ENCODE measurements around the gene NDRG2. TPM values are rescaled to one million over a fixed set of nuclear protein-coding genes. Genes with fewer than 3 reads are reported as not detected.

NDRG2 gene
- total and polyA plus RNA-seq, 7 donors = 328 to 2,087 (median 762) TPM

- Histone ChIP-seq H3K4me3 (peak overlapping the region; percentile 75), H3K27ac (peak overlapping the region; percentile 53), H3K9me3 (no peaks in the 10 kb centered on the region), H3K4me1 (peaks cover 4% of the 10 kb centered on the region), H3K27me3 (ENCODE audit: insufficient read depth in 3 of 3, low read length in 2 of 3) (peaks cover 0 to 6% (median 2%) of the 10 kb centered on the region in 3 donors), H3K36me3 (ENCODE audit: insufficient read depth in 1 of 2, low read depth in 1 of 2) (no peaks in the 10 kb centered on the region)
- ATAC-seq (peak; percentile 97 to 99 (median 98)), DNase-seq (peak; percentile 83 to 91)
- WGBS, 3 donors = 0 to 1% (median 1%) methylated on average over 41 to 47 of the region's 47 CpGs
- intact Hi-C loops (cut with DNase I) = loop anchor here (2.0 to 10.0 kb wide), 3 partner anchors 112 to 356 kb away; no protein-coding TSS in a partner anchor
- peak; percentile 85 for TF ChIP-seq CTCF (IDR thresholded peaks at IDR 0.05)
Measured at GRCh38 chr14:20970983-20971704, 53.7 kb downstream of the NDRG2 start.

- WGBS, 3 donors = 16 to 27% (median 23%) methylated on average over 10 of the region's 10 CpGs
- H3K27me3 ChIP-seq (ENCODE audit: insufficient read depth in 3 of 3, low read length in 2 of 3) = peaks cover 0 to 6% (median 2%) of the 10 kb centered on the region in 3 donors
- H3K9me3 ChIP-seq = no peaks in the 10 kb centered on the region
- peak overlapping the region; percentile 75 for H3K4me3 ChIP-seq
- ATAC-seq = peak in 3 of 4 donors; percentile 6 to 25 (median 7)
- no peaks in the 10 kb centered on the region for H3K36me3 ChIP-seq (ENCODE audit: insufficient read depth in 1 of 2, low read depth in 1 of 2)
- DNase-seq = no peak
- no peak for TF ChIP-seq CTCF (IDR thresholded peaks at IDR 0.05)
- peaks cover 4% of the 10 kb centered on the region for H3K4me1 ChIP-seq
- intact Hi-C loops (cut with DNase I) = loop anchor here (2.0 to 10.0 kb wide), 3 partner anchors 112 to 356 kb away; no protein-coding TSS in a partner anchor
- H3K27ac ChIP-seq = no peak overlapping the region
Measured at GRCh38 chr14:20970647-20970982, 54.2 kb downstream of the NDRG2 start.

GRCh38 chr14:20969336-20969735, 55.5 kb downstream of the NDRG2 start:
- ATAC-seq (no peak), DNase-seq (no peak)
- H3K27ac ChIP-seq = no peak overlapping the region
- no peak for TF ChIP-seq CTCF (IDR thresholded peaks at IDR 0.05)
- no peaks in the 10 kb centered on the region for H3K36me3 ChIP-seq (ENCODE audit: insufficient read depth in 1 of 2, low read depth in 1 of 2)
- H3K4me3 ChIP-seq = no peak overlapping the region
- peaks cover 4% of the 10 kb centered on the region for H3K4me1 ChIP-seq
- no peaks in the 10 kb centered on the region for H3K9me3 ChIP-seq
- WGBS, 3 donors = 87 to 92% (median 87%) methylated on average over 3 of the region's 3 CpGs
- intact Hi-C loops (cut with DNase I) = loop anchor here (10.0 kb wide), 2 partner anchors 115 to 275 kb away; no protein-coding TSS in a partner anchor
- H3K27me3 ChIP-seq (ENCODE audit: insufficient read depth in 3 of 3, low read length in 2 of 3) = peaks cover 0 to 16% (median 2%) of the 10 kb centered on the region in 3 donors

Other genes with a start within 250 kb of the NDRG2 start
- 1 to 10 TPM; 1.5 to 4.3 (median 2.4) TPM for gene RNASE6, start 243.8 kb downstream of the NDRG2 start, total RNA-seq
- gene RNASE6, start 243.8 kb downstream of the NDRG2 start, polyA plus RNA-seq = 1 to 10 TPM; 1.1 to 3.1 (median 1.2) TPM
- 100 to 1,000 TPM in 2 of 4 donors, 10 to 100 TPM in 2; 94.4 to 192 (median 139) TPM for gene RNASE1, start 222.2 kb downstream of the NDRG2 start, total RNA-seq
- 100 to 1,000 TPM in 2 of 3 donors, 10 to 100 TPM in 1; 80.2 to 117 (median 111) TPM for gene RNASE1, start 222.2 kb downstream of the NDRG2 start, polyA plus RNA-seq
- gene RNASE3, start 133.7 kb downstream of the NDRG2 start, total RNA-seq = not detected
- under 1 TPM in 2 of 3 donors, not detected in 1; 0.05 to 0.51 TPM for gene RNASE3, start 133.7 kb downstream of the NDRG2 start, polyA plus RNA-seq
- 1 to 10 TPM in 1 of 4 donors, under 1 TPM in 2, not detected in 1; 0.78 to 1.1 (median 0.90) TPM for gene RNASE2, start 69.6 kb downstream of the NDRG2 start, total RNA-seq
- 1 to 10 TPM in 2 of 3 donors, under 1 TPM in 1; 0.38 to 1.8 (median 1.1) TPM for gene RNASE2, start 69.6 kb downstream of the NDRG2 start, polyA plus RNA-seq
- gene METTL17, start 35.1 kb downstream of the NDRG2 start, total RNA-seq = 10 to 100 TPM; 24.6 to 38.0 (median 29.3) TPM
- 10 to 100 TPM; 38.6 to 55.7 (median 50.7) TPM for gene METTL17, start 35.1 kb downstream of the NDRG2 start, polyA plus RNA-seq
- gene SLC39A2, start 25.8 kb downstream of the NDRG2 start, total RNA-seq = not detected
- under 1 TPM in 1 of 3 donors, not detected in 2; 0.04 TPM for gene SLC39A2, start 25.8 kb downstream of the NDRG2 start, polyA plus RNA-seq
- 1 to 10 TPM in 3 of 4 donors, under 1 TPM in 1; 0.90 to 3.2 (median 2.5) TPM for gene TPPP2, start 5.2 kb upstream of the NDRG2 start, total RNA-seq
- 1 to 10 TPM in 2 of 3 donors, not detected in 1; 1.3 to 2.0 TPM for gene TPPP2, start 5.2 kb upstream of the NDRG2 start, polyA plus RNA-seq
- gene RNASE13, start 9.7 kb upstream of the NDRG2 start, total RNA-seq = not detected
- under 1 TPM in 1 of 3 donors, not detected in 2; 0.05 TPM for gene RNASE13, start 9.7 kb upstream of the NDRG2 start, polyA plus RNA-seq
- under 1 TPM; 0.15 to 0.43 (median 0.28) TPM for gene RNASE7, start 17.3 kb upstream of the NDRG2 start, total RNA-seq
- gene RNASE7, start 17.3 kb upstream of the NDRG2 start, polyA plus RNA-seq = 1 to 10 TPM in 1 of 3 donors, under 1 TPM in 1, not detected in 1; 0.73 to 1.9 TPM
- gene RNASE8, start 32.8 kb upstream of the NDRG2 start, total RNA-seq = not detected
- gene RNASE8, start 32.8 kb upstream of the NDRG2 start, polyA plus RNA-seq = not detected
- gene ARHGEF40, start 45.2 kb upstream of the NDRG2 start, total RNA-seq = 10 to 100 TPM in 3 of 4 donors, 1 to 10 TPM in 1; 9.8 to 18.7 (median 12.6) TPM
- 10 to 100 TPM in 1 of 3 donors, 1 to 10 TPM in 2; 6.8 to 10.1 (median 7.3) TPM for gene ARHGEF40, start 45.2 kb upstream of the NDRG2 start, polyA plus RNA-seq
- 10 to 100 TPM; 13.9 to 28.5 (median 22.9) TPM for gene ZNF219, start 73.6 kb upstream of the NDRG2 start, total RNA-seq
- gene ZNF219, start 73.6 kb upstream of the NDRG2 start, polyA plus RNA-seq = 10 to 100 TPM; 32.2 to 38.1 (median 35.4) TPM
- gene TMEM253, start 76.0 kb upstream of the NDRG2 start, total RNA-seq = under 1 TPM in 2 of 4 donors, not detected in 2; 0.17 TPM
- under 1 TPM; 0.10 to 0.29 (median 0.27) TPM for gene TMEM253, start 76.0 kb upstream of the NDRG2 start, polyA plus RNA-seq
- under 1 TPM in 1 of 4 donors, not detected in 3; 0.32 TPM for gene OR5AU1, start 131.0 kb upstream of the NDRG2 start, total RNA-seq
- gene OR5AU1, start 131.0 kb upstream of the NDRG2 start, polyA plus RNA-seq = not detected
- gene HNRNPC, start 244.4 kb upstream of the NDRG2 start, total RNA-seq = 100 to 1,000 TPM; 217 to 310 (median 245) TPM
- 100 to 1,000 TPM; 215 to 290 (median 282) TPM for gene HNRNPC, start 244.4 kb upstream of the NDRG2 start, polyA plus RNA-seq

Data from psoas muscle (tissue), 8 donors.